Adrenal gland (tissue), 5 donors: ENCODE results near the gene CELSR2.

Experiments
- CTCF ChIP-seq, 6 experiments: fragments of 450-650 bp in 4 of 6; fragments of 200-600 bp in 2 of 6; sonication (generic) in 1 of 6; IDR thresholded peaks; 1 replicate in 5 of 6; 2 replicates in 1 of 6; pipeline versions ENCODE4 v1.5.1 to v1.8.0; 2016 to 2021; ENCODE audit warnings: antibody characterized with exemption in 6 of 6, mild to moderate bottlenecking in 2 of 6, moderate library complexity in 1 of 6
- POLR2A ChIP-seq, 2 donors: fragments of 450-650 bp; IDR thresholded peaks; one replicate each; pipeline ENCODE4 v1.6.1; 2017; ENCODE audit warnings: antibody characterized with exemption in 2 of 2, mild to moderate bottlenecking in 2 of 2, moderate library complexity in 1 of 2
- donor health status: DM: no; HTN: no; CAD: no.

GRCh38 chr1:109319114-109319513 is 69.8 kb downstream of the CELSR2 start:
- TF ChIP-seq CTCF (IDR thresholded peaks at IDR 0.05) (no peak), POLR2A (IDR thresholded peaks at IDR 0.05) (no peak)
